Endothelial cell of umbilical vein (primary cell): ENCODE measurements around the gene TESK1. TPM values are rescaled to one million over a fixed set of nuclear protein-coding genes. Genes with fewer than 3 reads are reported as not detected.
A peak's percentile ranks its signal among the peaks of the same experiment; 100 is the strongest.

Source experiments
- BruUV-seq: library from RNA; stranded (reverse); fragments of 400-500 nt; replicated peaks from 2 replicates; lab custom pipeline; 2021; lab: Mats Ljungman, UMichigan
- CTCF ChIA-PET: fragments of 300-600, 350-600 bp; sonication (Branson Sonifier 250); formaldehyde crosslinking; loops from one replicate; lab custom pipeline; 2021; ENCODE audit warnings: antibody characterized with exemption, inconsistent platforms; lab: Charles Lee
- POLR2A ChIA-PET: fragments of 300-600, 350-600 bp; sonication (Branson Sonifier 250); formaldehyde crosslinking; loops from one replicate; lab custom pipeline; 2021; ENCODE audit warnings: antibody characterized with exemption, inconsistent platforms; lab: Charles Lee
- DNase-seq: peaks from one replicate; pipeline ENCODE4 v3.0.0-alpha.2; 2011; ENCODE audit warnings: low read depth, low spot score
- FAIRE-seq: peaks from 2 replicates; lab custom pipeline; 2011; peaks lifted over from hg19 to GRCh38; lab: Jason Lieb, UNC
- H2AFZ ChIP-seq: 2 replicates; pipeline ENCODE4 v1.6.0; 2012; ENCODE audit warnings: low read depth, low read length, control low read depth, inconsistent platforms
- H3K27ac ChIP-seq: 2 replicates; pipeline ENCODE4 v1.5.1; 2011; ENCODE audit warnings: low read depth, mild to moderate bottlenecking, control low read depth, low read length, moderate library complexity; ENCODE audit not compliant: insufficient read depth
- H3K27me3 ChIP-seq, 2 experiments: 2 replicates each; pipeline versions ENCODE4 v1.6.0 to v1.6.1; 2011; ENCODE audit warnings: low read length in 2 of 2, mixed read lengths in 1 of 2; ENCODE audit not compliant: control insufficient read depth in 2 of 2, insufficient read depth in 2 of 2
- H3K36me3 ChIP-seq, 2 experiments: 2 replicates in 1 of 2; 3 replicates in 1 of 2; pipeline ENCODE4 v1.5.1; 2011; ENCODE audit warnings: low read length in 2 of 2, mild to moderate bottlenecking in 1 of 2, moderate library complexity in 1 of 2; ENCODE audit not compliant: control insufficient read depth in 2 of 2, insufficient read depth in 2 of 2; ENCODE audit errors: extremely low read depth in 1 of 2
- H3K4me1 ChIP-seq: 3 replicates; pipeline ENCODE4 v1.5.1; 2011; ENCODE audit warnings: mild to moderate bottlenecking, low read length; ENCODE audit not compliant: control insufficient read depth, insufficient read depth; ENCODE audit errors: extremely low read depth
- H3K4me2 ChIP-seq: 2 replicates; pipeline ENCODE4 v1.6.1; 2011; ENCODE audit warnings: low read length, control low read depth, mixed read lengths; ENCODE audit not compliant: insufficient read depth
- H3K4me3 ChIP-seq, 3 experiments: fragments of 200-600 bp in 1 of 3; sonication (generic), shearing (Covaris generic) in 1 of 3; replicated peaks in 1 of 3; 2 replicates each; pipeline ENCODE4 v1.5.1; 2011 to 2016; ENCODE audit warnings: control low read depth in 3 of 3, low read length in 3 of 3, mild to moderate bottlenecking in 2 of 3, inconsistent platforms in 1 of 3, low read depth in 1 of 3, moderate library complexity in 1 of 3; ENCODE audit not compliant: insufficient read depth in 1 of 3
- H3K79me2 ChIP-seq: 2 replicates; pipeline ENCODE4 v1.6.0; 2012; ENCODE audit warnings: low read length, inconsistent platforms; ENCODE audit not compliant: control insufficient read depth, insufficient read depth
- H3K9ac ChIP-seq: replicated peaks from 2 replicates; pipeline ENCODE3; 2011; ENCODE audit warnings: low read length, control low read depth; ENCODE audit not compliant: insufficient read depth; ENCODE audit errors: extremely low read depth
- H3K9me1 ChIP-seq: replicated peaks from 3 replicates; pipeline ENCODE4 v1.6.0; 2011; ENCODE audit warnings: mild to moderate bottlenecking, low read length; ENCODE audit not compliant: control insufficient read depth, insufficient read depth; ENCODE audit errors: extremely low read depth
- H3K9me3 ChIP-seq: replicated peaks from 2 replicates; pipeline ENCODE4 v1.5.1; 2012; ENCODE audit warnings: low read length, inconsistent platforms; ENCODE audit not compliant: control insufficient read depth, insufficient read depth
- H4K20me1 ChIP-seq: replicated peaks from 2 replicates; pipeline ENCODE3; 2011; ENCODE audit warnings: mild to moderate bottlenecking, low read length; ENCODE audit not compliant: control insufficient read depth, insufficient read depth; ENCODE audit errors: extremely low read depth
- EZH2 ChIP-seq: IDR thresholded peaks from 2 replicates; pipeline ENCODE4 v1.6.1; 2012; ENCODE audit warnings: borderline replicate concordance, low read depth, mild to moderate bottlenecking, moderate library complexity, low read length, inconsistent platforms; ENCODE audit not compliant: severe bottlenecking
- FOS ChIP-seq: IDR thresholded peaks from 2 replicates; pipeline ENCODE4 v1.6.1; 2011; ENCODE audit warnings: mild to moderate bottlenecking, low read length, moderate library complexity, borderline replicate concordance; ENCODE audit not compliant: insufficient read depth
- GATA2 ChIP-seq: IDR thresholded peaks from 2 replicates; pipeline ENCODE4 v1.7.0; 2011; ENCODE audit warnings: low read depth, mild to moderate bottlenecking, moderate library complexity, mixed read lengths, low read length; ENCODE audit not compliant: insufficient read length, insufficient read depth
- JUN ChIP-seq: IDR thresholded peaks from 2 replicates; pipeline ENCODE4 v1.6.1; 2011; ENCODE audit warnings: borderline replicate concordance, low read depth; ENCODE audit not compliant: insufficient read length, insufficient read depth
- MAX ChIP-seq: IDR thresholded peaks from 2 replicates; pipeline ENCODE4 v1.6.1; 2011; ENCODE audit not compliant: insufficient read depth, insufficient read length
- MYC ChIP-seq: IDR thresholded peaks from one replicate; pipeline ENCODE4 v1.6.1; 2011; ENCODE audit warnings: mild to moderate bottlenecking, low read depth, low read length
- POLR2A ChIP-seq: IDR thresholded peaks from 2 replicates; pipeline ENCODE4 v1.6.1; 2012; ENCODE audit warnings: low read depth, mild to moderate bottlenecking, control low read depth, low read length
- POLR2AphosphoS5 ChIP-seq: IDR thresholded peaks from 2 replicates; pipeline ENCODE4 v1.6.1; 2012; ENCODE audit warnings: low read depth, mild to moderate bottlenecking, control low read depth, low read length, moderate library complexity; ENCODE audit not compliant: insufficient read depth
- dilution Hi-C: fragments of 300-500 bp; cut with MboI; formaldehyde crosslinking; loops from one replicate; pipeline ENCODE4 v1.15.0; 2019; ENCODE audit warnings: low sequenced_read_pairs; ENCODE audit not compliant: extremely low pct_ligation_motif_present
- intact Hi-C: fragments of 100-400 bp; cut with micrococcal nuclease; formaldehyde crosslinking; loops from one replicate; pipeline ENCODE4 v1.10.0; 2022
- polyA plus RNA-seq, 4 experiments: library from polyadenylated mRNA; depleted of rRNA in 3 of 4; stranded (reverse) in 3 of 4; unstranded in 1 of 4; fragments of >200 nt; gene quantifications; 2 replicates each; pipeline versions ENCODE4 v1.2.1 to v1.2.3, GENCODE V29; 2011 to 2012; ENCODE audit warnings: missing spikeins in 1 of 4
- total RNA-seq: library from RNA; stranded (reverse); gene quantifications from 2 replicates; pipeline ENCODE4 v1.2.3, GENCODE V29; 2021
- TF ChIP-seq, protein P1 (sequence below), 2 donors: IDR thresholded peaks; 1 replicate in 1 of 2; 2 replicates in 1 of 2; pipeline ENCODE4 v1.5.1; 2011; ENCODE audit warnings: low read length in 2 of 2, mild to moderate bottlenecking in 2 of 2, moderate library complexity in 2 of 2, control low read depth in 1 of 2, inconsistent platforms in 1 of 2, low read depth in 1 of 2; ENCODE audit not compliant: insufficient read depth in 1 of 2; ENCODE audit errors: extremely low read depth in 1 of 2

TESK1 gene
- total and polyA plus RNA-seq, 2 donors (not counting 3 experiments of a cell fraction or from before 2014, with no cell fraction given): 25.3 to 26.4 TPM

GRCh38 chr9:35605351-35606137, 482 bp downstream of the TESK1 start:
- H3K9me3 ChIP-seq: no peaks in the 10 kb centered on the region
- no peaks in the 10 kb centered on the region for H3K79me2 ChIP-seq
- H3K4me2 ChIP-seq: peak overlapping the region; percentile 51
- no TSS peak for BruUV-seq
- no peak overlapping the region for H3K27ac ChIP-seq
- dilution Hi-C loops (no loop called here), intact Hi-C loops (loop anchor here (2.0 kb wide), 1 partner anchor 83 kb away; the partner anchor contains the start of gene TPM2)
- POLR2A ChIA-PET: no interaction called here
- DNase-seq (no peak), FAIRE-seq (peak; percentile 47)
- no peaks in the 10 kb centered on the region for H4K20me1 ChIP-seq
- no peaks in the 10 kb centered on the region for H3K9me1 ChIP-seq
- H3K4me3 ChIP-seq: peak overlapping the region; percentile 40 to 44 (median 41)
- H3K4me1 ChIP-seq: peaks cover 16% of the 10 kb centered on the region
- H2AFZ ChIP-seq: peak overlapping the region; percentile 56
- TF ChIP-seq MAX (no peak), GATA2 (no peak), POLR2AphosphoS5 (no peak), JUN (no peak), POLR2A (no peak), FOS (no peak), EZH2 (no peak), MYC (no peak)
- TF ChIP-seq, protein P1, sequence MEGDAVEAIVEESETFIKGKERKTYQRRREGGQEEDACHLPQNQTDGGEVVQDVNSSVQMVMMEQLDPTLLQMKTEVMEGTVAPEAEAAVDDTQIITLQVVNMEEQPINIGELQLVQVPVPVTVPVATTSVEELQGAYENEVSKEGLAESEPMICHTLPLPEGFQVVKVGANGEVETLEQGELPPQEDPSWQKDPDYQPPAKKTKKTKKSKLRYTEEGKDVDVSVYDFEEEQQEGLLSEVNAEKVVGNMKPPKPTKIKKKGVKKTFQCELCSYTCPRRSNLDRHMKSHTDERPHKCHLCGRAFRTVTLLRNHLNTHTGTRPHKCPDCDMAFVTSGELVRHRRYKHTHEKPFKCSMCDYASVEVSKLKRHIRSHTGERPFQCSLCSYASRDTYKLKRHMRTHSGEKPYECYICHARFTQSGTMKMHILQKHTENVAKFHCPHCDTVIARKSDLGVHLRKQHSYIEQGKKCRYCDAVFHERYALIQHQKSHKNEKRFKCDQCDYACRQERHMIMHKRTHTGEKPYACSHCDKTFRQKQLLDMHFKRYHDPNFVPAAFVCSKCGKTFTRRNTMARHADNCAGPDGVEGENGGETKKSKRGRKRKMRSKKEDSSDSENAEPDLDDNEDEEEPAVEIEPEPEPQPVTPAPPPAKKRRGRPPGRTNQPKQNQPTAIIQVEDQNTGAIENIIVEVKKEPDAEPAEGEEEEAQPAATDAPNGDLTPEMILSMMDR (IDR thresholded peaks at IDR 0.05; ENCODE audit: extremely low read depth in 1 of 2, insufficient read depth in 1 of 2, low read depth in 1 of 2, low read length in 2 of 2): no peak
- peak overlapping the region; percentile 31 for H3K9ac ChIP-seq
- peaks cover 3 to 14% of the 10 kb centered on the region in 2 experiments for H3K36me3 ChIP-seq
- CTCF ChIA-PET: no interaction called here
- H3K27me3 ChIP-seq: no peaks in the 10 kb centered on the region
